Esophagus squamous epithelium (tissue), 4 donors: ENCODE measurements around the gene BCL2L13.

Experiments
- POLR2A ChIP-seq, 4 donors: fragments of 450-650 bp; IDR thresholded peaks; one replicate each; pipeline ENCODE4 v1.6.1; 2017; ENCODE audit warnings: antibody characterized with exemption in 4 of 4, mild to moderate bottlenecking in 4 of 4, moderate library complexity in 3 of 4
- TF ChIP-seq, protein P1 (sequence below), 6 experiments: fragments of 450-650 bp in 4 of 6; fragments of 200-600 bp in 2 of 6; sonication (generic) in 2 of 6; IDR thresholded peaks; one replicate each; pipeline ENCODE4 v1.5.1; 2016 to 2019; ENCODE audit warnings: antibody characterized with exemption in 6 of 6, mild to moderate bottlenecking in 4 of 6, moderate library complexity in 4 of 6

DNA sequence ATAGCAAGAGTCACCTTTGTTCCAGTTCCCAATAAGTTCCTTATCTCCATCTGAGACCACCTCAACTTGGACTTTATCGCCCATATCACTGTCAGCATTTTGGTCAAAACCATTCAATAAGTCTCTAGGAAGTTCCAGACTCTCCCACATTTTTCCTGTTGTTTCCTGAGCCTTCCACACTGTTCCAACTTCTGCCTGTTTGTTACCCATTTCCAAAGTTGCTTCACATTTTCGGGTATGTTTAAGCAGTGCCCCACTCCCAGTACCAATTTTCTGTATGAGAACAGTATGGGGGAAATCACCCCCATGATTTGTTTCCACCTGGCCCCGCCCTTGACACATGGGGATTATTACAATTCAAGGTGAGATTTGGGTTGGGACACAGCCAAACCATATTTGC, 26.7 kb downstream of the BCL2L13 start:
- TF ChIP-seq, protein P1, sequence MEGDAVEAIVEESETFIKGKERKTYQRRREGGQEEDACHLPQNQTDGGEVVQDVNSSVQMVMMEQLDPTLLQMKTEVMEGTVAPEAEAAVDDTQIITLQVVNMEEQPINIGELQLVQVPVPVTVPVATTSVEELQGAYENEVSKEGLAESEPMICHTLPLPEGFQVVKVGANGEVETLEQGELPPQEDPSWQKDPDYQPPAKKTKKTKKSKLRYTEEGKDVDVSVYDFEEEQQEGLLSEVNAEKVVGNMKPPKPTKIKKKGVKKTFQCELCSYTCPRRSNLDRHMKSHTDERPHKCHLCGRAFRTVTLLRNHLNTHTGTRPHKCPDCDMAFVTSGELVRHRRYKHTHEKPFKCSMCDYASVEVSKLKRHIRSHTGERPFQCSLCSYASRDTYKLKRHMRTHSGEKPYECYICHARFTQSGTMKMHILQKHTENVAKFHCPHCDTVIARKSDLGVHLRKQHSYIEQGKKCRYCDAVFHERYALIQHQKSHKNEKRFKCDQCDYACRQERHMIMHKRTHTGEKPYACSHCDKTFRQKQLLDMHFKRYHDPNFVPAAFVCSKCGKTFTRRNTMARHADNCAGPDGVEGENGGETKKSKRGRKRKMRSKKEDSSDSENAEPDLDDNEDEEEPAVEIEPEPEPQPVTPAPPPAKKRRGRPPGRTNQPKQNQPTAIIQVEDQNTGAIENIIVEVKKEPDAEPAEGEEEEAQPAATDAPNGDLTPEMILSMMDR (IDR thresholded peaks at IDR 0.05) = no peak
- TF ChIP-seq POLR2A (IDR thresholded peaks at IDR 0.05) = no peak
